GM12801 (cell line): ENCODE results near the gene CTNNAL1.

Experiments used
- TF ChIP-seq, protein P1 (sequence below): IDR thresholded peaks from one replicate; pipeline ENCODE4 v1.5.1; 2011; ENCODE audit warnings: control low read depth; ENCODE audit not compliant: insufficient read length; ENCODE audit errors: extremely low read depth

The CTNNAL1 gene, protein sequence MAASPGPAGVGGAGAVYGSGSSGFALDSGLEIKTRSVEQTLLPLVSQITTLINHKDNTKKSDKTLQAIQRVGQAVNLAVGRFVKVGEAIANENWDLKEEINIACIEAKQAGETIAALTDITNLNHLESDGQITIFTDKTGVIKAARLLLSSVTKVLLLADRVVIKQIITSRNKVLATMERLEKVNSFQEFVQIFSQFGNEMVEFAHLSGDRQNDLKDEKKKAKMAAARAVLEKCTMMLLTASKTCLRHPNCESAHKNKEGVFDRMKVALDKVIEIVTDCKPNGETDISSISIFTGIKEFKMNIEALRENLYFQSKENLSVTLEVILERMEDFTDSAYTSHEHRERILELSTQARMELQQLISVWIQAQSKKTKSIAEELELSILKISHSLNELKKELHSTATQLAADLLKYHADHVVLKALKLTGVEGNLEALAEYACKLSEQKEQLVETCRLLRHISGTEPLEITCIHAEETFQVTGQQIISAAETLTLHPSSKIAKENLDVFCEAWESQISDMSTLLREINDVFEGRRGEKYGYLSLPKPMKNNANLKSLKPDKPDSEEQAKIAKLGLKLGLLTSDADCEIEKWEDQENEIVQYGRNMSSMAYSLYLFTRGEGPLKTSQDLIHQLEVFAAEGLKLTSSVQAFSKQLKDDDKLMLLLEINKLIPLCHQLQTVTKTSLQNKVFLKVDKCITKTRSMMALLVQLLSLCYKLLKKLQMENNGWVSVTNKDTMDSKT

GRCh38 chr9:109012876-109013678 is at the start of gene CTNNAL1:
TSS of gene CTNNAL1 (minus strand) at chr9:109013499. CDS start at chr9:109013442, 57 bp downstream.
- TF ChIP-seq, protein P1, sequence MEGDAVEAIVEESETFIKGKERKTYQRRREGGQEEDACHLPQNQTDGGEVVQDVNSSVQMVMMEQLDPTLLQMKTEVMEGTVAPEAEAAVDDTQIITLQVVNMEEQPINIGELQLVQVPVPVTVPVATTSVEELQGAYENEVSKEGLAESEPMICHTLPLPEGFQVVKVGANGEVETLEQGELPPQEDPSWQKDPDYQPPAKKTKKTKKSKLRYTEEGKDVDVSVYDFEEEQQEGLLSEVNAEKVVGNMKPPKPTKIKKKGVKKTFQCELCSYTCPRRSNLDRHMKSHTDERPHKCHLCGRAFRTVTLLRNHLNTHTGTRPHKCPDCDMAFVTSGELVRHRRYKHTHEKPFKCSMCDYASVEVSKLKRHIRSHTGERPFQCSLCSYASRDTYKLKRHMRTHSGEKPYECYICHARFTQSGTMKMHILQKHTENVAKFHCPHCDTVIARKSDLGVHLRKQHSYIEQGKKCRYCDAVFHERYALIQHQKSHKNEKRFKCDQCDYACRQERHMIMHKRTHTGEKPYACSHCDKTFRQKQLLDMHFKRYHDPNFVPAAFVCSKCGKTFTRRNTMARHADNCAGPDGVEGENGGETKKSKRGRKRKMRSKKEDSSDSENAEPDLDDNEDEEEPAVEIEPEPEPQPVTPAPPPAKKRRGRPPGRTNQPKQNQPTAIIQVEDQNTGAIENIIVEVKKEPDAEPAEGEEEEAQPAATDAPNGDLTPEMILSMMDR, result no peak

DNA sequence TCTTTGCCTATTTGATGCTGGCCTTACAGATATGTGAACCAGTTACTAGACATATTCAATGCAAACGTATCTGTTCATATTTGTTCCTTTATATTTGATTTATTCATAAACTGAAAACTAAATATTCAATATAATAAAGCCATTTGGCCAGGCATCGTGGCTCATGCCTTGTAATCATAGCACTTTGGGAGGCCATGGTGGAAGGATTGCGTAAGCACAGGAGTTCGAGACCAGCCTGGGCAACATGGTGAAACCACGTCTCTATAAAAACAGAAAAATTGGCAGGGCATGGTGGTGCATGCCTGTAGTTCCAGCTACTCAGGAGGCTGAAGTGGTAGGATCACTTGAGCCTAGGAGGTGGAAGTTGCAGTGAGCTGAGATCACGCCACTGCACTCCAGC is 49.2 kb upstream of the CTNNAL1 start:
- TF ChIP-seq, protein P1, result no peak

DNA sequence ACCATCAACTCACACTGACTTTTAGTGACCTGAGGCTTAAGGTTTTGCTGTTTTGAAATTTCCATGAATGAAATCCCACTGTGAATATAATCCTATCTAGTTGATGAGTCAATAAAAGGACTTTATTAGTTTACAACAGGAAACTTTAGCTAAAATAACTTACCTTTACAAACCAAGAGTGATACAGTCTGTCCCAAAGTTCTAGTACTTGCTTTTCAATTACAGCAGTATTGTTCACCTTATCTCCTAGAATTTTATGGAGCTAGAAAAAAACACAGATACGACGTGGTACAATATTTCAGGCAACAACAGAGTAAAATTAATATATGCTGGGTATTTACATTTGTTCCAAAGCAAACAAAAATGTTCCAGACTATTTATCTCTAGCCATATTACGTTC is 46.9 kb upstream of the CTNNAL1 start:
- TF ChIP-seq, protein P1, result no peak

DNA sequence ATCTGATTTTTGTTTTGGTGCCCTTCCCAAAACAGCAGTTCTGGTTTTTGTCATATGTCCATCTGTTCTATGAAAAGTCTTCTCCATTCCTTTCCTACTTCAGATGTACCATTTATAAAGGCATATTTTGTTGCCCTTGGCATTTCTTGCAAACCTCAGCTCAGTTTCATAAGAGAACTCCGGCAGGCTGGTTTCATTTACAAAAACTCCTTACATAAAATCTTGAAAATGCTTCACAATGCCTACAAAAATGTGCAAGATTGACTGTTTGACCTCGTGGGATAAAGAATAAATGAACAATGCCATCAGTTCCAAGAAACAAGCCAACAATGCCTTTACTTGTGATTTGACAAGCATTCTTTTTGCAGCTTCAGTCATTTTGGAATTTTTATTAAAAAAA is 39.1 kb upstream of the CTNNAL1 start:
- TF ChIP-seq, protein P1, result no peak

- TF ChIP-seq, protein P1, result no peak
Observed at GRCh38 chr9:109051733-109052132, 38.4 kb upstream of the CTNNAL1 start.

GRCh38 chr9:109050444-109050843 is 37.1 kb upstream of the CTNNAL1 start:
- TF ChIP-seq, protein P1, result no peak

GRCh38 chr9:109048822-109049221 is 35.5 kb upstream of the CTNNAL1 start:
- TF ChIP-seq, protein P1, result no peak
